Putamen (tissue), 1 donor: ENCODE data around the gene RASSF4.

Source experiments
- DNase-seq: peaks from one replicate; pipeline ENCODE4 v3.0.0-alpha.2; 2016; ENCODE audit warnings: low spot score

RASSF4 gene

DNA sequence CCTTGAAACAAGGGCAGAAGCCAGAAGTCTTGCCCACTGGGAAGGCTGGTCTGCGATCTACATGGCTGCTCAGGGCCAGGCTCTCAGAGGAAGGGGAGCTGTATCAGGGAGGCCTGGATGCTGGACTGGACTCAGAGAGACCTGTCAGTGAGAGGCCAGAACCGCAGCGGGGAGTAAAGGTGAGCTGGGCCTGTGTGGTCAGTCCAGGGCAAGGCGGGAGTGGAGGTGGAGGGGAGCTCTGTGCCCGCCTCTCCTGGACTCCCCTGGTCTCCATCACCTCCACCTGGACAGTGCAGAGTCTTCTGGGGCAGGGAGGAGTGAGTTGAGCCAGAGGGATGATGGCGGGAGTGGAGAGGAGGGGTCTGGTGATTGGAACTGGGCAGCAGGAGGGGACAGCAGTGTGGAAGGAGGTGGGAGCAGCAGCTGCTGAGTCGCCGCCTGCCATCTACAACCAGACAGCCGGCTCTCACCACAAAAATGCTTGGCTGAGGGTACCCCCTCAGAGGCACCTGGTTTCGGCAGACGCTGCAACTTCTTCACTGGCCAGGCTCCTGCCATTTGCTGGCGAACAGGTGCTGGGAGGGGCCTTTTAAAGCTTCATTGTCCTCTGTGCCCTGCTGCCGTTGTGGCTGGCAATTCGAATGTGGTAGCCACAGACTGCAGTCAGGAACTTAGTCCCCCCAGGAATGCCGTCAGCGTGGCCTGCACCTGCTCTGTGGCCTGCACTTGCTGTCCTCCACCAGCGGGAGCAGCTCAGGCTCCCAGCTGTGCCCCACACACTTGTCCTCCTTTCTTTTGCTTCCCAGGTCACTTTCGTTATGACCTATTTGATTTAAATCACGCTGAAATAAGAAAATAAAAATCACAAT lies 3.5 kb downstream of the RASSF4 start:
- DNase-seq, result no peak

DNA sequence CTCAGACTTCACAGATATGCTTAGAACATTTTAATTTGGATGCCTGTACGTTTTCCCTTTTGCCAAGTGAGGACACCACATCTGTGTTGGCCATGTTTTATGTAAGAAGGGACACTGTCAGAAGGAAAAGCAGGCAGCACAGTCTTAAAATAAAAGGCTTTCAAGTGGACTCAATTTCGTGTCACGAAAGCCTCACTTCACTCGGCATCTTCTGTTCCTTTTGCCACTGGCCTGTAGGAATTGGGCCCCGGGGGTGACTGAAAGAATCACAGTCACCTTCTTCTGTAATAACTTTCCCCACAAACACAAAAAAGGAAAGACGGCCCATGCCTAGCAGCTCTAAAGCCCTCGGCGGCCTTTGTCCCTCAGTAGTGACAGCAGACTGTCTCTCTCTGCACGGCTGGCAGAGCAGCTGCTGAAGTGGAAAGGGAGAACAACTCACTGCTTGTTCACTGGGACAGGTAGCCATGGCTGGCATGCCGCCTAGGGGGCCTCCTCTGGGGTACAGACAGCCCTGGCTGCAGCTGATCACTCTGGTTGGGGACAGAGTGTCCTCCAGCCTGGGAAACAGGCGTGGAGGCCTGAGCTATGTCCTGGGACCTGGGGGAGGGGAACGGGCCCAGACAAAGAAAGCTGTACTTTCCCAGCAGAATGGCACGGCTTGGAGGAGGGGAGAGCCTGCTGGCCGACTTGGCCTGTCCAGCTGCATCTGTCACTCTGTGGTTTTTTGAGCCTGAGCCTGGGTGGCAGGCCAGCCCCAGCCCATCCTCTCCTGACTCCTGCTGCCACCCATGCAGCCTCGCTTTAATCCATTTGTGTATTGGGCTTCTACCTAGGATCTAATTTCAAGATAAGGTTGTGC lies 4.4 kb downstream of the RASSF4 start:
- peak; percentile 97 for DNase-seq

DNA sequence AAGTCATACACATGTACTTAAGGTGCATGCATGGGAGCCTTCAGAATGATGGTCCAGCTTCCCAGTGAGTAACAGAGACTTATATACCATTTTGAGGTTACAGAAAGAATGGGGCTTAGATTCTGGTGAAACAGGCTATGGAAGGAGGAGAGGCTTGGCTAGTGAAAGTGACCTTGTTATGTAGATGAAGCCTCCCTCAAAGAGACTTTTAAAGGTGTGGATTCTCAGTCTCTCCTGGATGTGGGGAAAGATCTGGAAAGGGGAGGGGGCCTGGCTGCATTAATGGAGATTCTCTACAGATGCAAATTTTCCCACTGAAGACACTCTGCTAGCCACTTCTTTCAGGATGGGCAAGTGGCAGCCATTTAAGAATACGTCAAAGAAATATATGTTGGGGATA lies 5.5 kb downstream of the RASSF4 start:
- no peak for DNase-seq

DNA sequence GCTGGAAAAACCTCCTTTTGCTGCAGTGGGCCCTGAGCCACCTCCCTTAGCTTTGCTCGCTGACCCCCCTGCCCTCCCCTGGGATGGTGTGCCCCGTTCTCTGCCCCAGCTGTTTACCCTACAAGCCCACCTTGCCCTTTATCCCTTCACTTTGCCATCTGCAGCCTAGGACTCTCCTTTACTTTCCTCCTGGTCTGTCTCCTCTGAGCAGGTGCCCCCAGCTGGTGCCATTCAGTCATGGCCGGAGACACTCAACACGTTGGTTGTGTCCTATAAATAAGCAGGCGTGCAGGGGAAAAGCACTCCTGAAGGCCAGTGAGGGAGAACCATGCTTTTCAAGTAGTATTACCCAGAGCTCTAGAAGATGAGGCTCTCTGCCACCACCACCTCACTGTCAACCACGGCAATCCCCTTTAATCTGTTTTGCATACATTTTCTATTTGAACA lies 6.1 kb downstream of the RASSF4 start:
- no peak for DNase-seq

DNA sequence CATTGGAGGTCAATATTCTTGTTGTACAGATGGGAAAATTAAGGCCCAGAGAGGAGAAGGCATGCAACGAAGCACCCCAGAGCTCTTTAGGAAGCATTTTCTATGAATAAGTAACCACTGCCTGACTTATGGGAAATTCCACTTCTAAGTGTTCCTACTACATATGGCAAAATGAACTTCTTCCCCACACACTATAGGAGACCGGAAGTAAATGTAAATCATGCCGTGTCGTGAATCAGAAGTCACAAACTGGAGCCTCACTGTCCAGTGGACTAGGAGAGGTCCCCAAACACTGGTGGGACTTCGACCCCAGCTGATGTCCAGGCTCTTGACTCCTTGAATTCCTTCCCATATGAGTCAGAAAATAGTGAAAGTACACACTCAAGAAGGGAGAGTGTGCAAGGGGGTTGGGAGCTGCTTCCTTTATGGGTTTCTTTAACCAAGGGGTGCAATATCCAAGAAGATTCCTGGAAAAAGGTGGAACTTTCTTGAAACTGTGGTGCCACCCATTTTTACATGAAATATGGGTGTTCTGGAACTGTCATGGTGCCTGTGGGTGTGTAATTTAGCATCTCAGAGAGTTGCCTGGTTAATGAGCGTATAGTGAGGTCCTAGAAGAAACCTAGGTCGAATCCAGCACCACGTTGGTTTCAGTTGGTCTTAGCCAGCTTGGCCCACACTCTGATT lies 6.7 kb downstream of the RASSF4 start:
- DNase-seq, result no peak

DNA sequence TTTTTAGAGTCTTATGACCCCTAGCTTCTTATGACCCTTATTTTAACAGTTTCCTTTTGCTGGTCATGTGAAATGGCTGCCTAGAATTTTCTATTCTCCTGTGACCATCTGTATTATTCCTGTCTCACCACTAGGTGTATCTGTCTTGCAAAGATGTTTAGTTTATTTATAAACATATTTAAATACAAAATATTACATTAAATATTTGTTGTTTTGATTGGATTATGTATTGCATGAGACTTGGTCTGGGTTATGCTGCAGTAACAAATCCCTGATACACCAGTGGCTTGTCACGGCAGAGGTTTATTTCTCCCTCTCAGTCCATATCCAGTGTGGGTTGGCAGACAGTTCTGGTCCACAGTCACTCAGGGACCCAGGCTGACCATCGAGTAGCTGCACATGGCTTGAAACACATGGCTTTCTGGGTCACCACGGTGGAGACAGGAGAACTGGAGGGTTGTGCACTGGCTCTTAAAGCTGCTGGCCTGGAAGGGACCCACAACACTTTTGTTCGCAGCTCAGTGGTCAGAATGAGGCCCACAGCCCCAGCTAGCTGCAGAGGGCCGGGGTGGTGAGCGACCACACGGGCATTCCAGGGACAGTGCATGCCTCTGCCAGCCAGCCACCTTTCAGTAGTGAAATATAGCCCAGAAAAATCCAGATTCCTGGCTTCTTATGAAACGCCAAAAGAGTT lies 7.4 kb downstream of the RASSF4 start:
- DNase-seq, result no peak

DNA sequence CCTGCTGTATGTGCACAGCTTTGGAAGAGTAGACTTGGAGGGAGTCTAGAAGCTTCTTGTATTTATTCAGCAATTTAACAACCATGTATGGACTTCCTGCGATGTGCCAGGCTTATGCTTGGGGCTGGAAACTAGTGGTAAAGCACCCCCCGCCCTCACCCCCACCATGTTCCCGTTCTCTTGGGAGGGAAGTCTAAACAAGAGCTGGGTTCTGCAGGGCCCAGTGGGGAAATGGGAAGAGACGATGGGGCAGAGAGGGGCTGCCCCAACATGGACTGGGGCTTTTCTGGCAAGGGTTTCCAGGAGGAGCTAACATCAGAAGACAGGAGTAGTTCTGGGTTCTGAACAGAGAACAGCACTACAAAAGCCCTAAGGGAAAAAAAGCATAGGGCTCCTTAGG lies 8.0 kb downstream of the RASSF4 start:
- DNase-seq, result no peak

DNA sequence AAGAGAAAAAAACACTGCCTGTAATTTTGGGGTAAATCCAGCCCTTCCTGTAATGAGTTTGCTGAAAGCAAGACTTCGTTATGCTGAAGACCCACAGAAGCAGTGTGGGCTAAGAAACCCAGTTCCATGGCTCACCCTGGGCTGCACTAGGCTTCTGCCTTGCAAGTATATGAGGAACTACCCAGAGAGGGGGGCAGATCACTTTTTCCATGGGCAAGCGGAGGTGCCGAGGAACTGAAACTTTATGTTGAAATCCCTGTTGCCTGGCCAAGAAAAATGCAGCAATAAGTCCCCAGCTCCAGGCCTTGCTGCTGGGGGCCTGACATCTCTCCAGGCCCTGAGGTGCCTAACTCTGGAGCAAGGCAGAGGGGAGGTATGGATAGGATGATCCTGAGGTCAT lies 8.5 kb downstream of the RASSF4 start:
- peak; percentile 63 for DNase-seq

DNA sequence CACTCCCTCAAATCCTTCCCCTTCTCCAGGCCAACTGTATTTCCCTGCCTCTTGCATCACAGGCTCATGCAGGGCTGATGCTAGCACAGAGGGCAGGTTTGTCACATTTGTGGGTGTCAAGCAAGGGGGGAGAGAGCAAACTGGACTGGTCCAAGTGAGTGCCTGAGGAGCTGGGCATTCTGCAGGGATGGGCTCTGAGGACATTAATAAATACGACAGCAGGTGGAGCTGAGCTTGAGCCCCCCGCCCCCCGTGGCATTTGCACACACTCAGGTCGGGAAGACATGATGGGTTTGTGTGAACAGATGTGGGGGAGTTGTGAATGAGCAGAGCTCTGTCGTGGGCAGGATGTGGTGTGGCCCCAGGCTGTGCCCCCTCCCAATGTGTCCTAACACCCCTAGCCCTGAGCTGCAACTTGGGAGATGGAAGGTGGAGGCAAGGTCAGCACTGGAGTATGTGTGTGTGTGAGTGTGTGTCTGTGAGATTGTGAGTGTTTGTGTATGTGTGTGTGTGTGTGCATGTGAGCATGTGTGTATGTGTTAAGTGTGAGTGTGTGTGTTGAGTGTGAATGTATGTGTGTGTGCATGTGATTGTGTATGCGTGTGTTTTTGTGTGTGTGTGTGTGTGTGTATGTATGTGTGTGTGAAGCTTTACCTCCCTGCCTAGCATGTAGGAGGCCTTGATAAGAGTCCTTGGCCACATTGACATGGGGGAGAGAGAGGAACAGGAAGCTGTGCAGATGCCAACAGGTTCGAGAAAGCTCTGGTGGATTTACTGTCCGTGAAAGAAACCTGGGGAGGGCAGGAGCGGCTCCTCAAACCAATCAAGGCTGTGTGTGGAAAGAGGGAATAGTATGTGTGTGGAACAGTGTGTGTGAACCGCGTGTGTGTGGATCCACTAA lies 9.1 kb downstream of the RASSF4 start:
- DNase-seq, result no peak

DNA sequence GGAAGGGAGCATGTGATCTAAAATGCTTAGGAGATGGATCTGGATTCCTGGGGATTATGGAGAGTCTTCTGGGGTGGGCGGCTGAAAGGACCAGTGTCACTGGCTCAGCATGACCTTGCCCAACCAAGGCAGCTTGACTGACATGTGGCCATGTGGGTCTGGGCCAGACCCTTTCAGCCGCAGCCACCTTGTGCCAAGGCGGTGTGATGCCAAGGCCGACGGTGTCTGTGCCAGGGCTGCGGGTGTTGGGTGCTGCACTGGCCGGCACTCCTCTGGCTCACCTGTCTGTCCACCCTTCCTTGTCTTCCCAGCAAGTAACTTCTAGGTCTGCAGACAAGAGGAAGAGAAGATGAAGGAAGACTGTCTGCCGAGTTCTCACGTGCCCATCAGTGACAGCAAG lies 10.3 kb downstream of the RASSF4 start:
- DNase-seq, result no peak

DNA sequence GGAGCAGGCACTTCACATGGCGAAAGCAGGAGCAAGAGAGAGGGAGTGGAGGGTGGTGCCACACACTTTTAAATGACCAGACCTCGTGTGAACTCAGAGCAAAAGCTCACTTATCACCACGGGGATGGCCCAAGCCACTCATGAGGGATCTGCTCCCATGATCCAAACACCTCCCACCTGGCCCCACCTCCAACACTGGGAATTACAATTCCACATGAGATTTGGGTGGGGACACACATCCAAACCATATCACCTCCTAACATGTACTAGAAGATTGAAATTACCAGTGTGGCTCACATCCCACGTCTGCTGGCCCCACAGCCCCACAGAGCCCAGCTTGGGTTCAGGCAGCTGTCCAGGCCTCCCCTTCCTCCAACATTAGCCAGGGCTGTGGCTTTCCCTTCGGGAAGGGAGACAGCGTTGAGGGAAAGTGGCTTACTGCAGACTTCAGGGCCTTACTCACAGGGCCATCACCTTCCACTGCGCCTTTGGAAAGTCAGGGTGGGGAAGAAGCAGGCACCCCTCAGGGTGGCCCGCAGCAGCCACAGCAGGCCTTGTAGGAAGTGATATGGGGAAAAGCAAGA lies 11.3 kb downstream of the RASSF4 start:
- DNase-seq, result no peak

DNA sequence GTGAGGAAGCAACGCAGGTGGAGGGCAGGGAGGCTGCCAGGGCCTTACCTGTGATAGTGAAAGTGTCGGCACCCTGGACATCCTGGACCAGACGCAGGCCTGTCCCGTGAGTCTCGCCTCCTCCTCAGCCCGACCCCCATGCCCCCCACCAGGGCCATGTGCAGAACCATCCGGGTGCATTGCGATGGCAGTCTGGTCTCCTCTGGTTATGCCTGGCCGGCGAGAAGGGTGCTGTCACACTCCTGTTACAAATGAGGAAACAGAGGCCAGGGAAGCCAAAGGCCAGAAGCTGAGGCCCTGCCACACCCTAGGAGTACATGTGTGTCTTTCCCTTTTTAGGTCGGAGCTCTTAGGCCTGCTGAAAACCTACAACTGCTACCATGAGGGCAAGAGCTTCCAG lies 11.8 kb downstream of the RASSF4 start:
- no peak for DNase-seq

DNA sequence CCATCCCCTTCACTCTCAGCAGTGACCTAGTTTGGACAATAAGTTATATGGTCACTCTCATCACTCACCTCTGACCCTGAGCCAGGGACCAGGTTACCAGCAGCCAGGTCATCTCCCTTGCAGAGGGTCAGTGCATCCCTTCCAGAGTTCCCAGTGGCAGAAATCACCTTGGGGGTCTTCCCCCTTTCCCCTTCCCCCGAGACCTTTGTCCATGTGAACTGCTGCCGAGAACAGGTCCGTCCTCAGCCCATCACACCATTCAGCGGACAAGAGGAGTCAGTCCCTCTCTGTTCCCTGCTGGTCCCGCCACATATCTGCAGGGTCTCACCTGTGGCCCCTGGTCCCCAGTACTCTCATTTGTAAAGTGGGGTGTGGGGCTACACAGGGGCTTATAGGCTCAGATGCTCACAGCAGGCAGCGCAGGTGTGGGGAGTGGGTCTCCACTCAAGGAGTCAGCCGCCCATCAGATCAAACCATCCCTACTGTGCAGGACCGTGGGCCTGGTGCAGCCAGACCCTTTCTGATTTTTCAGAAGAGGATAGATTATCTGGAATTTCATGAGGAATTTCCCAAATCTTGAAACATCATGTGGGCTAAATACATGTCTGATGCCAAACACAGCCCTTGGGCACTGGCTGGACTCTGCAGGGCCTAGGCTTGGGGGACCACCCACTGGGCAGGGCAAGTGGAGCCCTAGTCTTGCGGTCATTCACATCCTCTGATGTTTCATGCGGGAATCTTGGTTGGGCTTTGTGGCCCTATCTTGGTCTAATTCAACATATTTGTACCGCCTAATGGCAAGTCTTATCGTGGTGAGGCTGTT lies 12.5 kb downstream of the RASSF4 start:
- no peak for DNase-seq

DNA sequence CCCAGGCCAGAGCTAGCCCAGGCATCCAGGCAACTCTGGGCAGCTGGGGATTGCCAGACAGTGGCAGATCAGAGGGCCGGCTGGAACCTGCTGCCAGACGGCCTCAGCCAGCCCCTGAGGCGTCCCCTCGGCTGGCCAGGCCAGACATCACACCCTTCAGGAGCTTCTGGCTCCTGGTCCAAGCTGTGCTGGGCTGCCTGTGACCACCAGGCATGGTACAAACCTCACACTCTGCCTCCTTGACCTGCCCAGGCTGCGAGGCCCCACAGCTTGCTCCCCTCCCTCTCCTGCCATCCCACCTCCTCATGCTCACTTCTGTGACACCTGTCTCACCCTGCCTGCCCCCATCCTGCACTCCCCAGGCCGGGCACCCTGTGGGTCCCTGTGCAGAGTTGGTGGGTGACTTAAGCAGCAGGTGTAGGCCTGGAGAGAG lies 13.3 kb downstream of the RASSF4 start:
- no peak for DNase-seq

DNA sequence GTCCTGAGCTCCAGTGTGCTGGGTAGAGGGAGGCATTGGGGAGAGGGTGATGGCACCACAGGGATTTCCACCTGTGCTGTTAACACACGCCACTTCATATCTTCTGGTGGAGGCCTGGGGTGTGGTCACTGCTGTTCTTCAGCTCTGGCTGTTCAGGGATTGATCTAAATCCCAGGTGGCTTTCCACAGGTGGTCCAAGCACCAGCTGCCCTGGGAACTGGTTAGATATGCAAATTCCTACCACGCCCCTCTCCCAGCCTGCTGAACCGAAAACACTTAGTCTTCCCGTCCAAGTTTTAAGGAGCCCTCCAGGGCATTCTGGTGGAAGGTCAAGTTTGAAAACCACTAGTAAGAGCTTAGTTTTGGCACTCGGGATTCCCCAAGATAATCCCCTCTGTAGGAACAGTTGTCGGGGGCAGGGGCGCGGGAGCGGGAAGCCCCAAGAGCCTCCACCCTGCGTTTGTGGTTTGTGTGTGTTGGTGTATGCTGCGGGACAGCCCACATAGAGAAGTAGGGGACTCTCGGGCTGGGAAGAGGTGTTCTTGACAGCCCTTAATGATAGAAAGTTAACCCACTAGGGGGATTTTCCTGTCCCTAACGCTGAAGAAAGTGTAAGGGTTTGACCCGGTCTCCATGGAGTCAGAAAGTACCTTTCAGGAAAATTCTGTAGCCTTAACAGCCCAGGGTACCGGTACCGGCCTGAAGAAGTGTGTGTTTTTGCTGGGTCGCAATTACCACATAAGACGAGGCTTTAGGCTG lies 13.9 kb downstream of the RASSF4 start:
- no peak for DNase-seq

DNA sequence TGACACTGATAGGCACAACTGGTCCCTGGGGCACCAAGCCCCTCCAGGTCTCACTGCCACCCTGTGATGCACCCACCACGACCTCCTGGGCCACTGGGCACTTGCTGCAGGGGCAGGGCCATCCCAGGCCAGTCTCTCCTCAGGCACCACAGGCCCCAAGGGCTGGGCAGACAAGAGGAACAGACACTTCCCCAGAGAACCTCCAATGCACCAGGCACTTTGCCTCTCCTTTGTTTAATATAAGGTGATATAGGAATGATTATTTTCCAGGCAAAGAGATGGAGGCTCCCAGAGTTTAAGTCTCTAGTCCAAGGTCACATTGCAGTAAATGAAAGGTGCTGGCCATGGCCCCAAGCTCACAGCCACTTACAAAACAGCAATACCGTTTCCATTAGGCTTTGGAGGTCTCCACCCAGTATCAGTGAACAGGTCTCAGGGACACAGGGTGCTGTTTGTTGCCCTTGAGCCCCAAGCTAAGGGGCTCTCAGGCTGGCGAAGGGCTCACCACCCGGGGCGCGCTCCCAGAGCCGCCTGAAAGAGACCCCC lies 14.6 kb downstream of the RASSF4 start:
- no peak for DNase-seq

DNA sequence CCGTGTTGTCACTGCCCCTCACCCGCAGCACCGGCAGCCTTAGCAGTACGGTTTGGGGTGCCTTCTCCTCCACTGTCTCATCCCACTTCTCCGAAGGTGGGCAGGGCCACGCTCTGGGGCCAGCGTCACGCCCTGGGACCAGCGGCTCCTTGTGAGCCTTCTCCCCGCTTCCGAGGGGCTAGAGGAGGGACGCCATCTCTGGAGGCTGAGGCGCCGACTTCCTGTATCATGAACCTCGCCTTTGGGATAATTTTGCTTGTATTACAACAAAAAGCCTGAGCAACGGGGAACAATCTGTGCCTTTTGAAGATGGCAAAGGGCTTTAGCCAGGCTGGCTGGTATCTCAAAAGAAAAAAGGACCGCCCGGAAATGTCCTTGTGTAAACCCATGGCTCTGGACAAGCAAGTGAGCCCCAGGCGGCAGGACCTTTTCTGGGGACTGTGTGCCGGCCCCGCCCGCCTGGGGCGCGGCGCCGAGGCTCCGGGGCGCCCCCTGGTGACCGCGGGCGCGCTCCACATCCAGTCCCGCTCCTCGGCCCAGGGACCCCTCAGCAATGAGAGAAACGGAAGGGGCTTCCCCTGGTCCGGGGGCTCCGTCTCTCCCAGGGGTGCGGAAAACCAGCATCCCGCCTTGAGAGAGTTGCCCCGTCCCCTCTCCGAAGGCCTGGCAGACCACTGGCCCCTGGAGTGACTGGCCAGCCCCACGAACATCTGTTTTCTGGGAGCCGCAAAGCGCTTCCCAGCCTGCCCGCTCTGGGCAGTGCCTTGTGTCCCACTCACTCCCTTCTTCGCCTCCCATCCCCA lies 15.2 kb downstream of the RASSF4 start:
- no peak for DNase-seq
